Lung (tissue), 12 donors: ENCODE results near the gene TLR6. TPM values are rescaled to one million over a fixed set of nuclear protein-coding genes. Genes with fewer than 3 reads are reported as not detected.

ENCODE experiments used
- ATAC-seq: fragments of 200-7000 bp; cut with Tn5 transposase; one replicate; pipeline ENCODE4 v1.9.1; 2020; ENCODE audit warnings: moderate number of reproducible peaks; ENCODE audit not compliant: insufficient read depth, low FRiP score
- DNase-seq, 3 donors: peaks; one replicate each; pipeline ENCODE4 v3.0.0-alpha.2; 2013 to 2017
- H3K27ac ChIP-seq, 2 donors: one replicate each; pipeline ENCODE4 v1.5.1; 2013; ENCODE audit warnings: mild to moderate bottlenecking in 2 of 2, moderate library complexity in 2 of 2, control low read depth in 1 of 2, inconsistent platforms in 1 of 2, low read depth in 1 of 2, low read length in 1 of 2
- H3K27me3 ChIP-seq, 3 donors: one replicate each; pipeline ENCODE4 v1.5.1; 2013; ENCODE audit warnings: low read length in 2 of 3; ENCODE audit not compliant: control insufficient read depth in 3 of 3, insufficient read depth in 3 of 3
- H3K36me3 ChIP-seq, 4 donors: one replicate each; pipeline ENCODE4 v1.5.1; 2013; ENCODE audit warnings: low read length in 4 of 4, mild to moderate bottlenecking in 1 of 4, moderate library complexity in 1 of 4; ENCODE audit not compliant: control insufficient read depth in 4 of 4, insufficient read depth in 4 of 4
- H3K4me1 ChIP-seq, 5 donors: one replicate each; pipeline ENCODE4 v1.5.1; 2013; ENCODE audit warnings: low read length in 5 of 5, mild to moderate bottlenecking in 2 of 5, moderate library complexity in 1 of 5; ENCODE audit not compliant: control insufficient read depth in 5 of 5, insufficient read depth in 5 of 5
- H3K4me3 ChIP-seq: one replicate; pipeline ENCODE4 v1.5.1; 2013; ENCODE audit warnings: mild to moderate bottlenecking, control low read depth, moderate library complexity
- H3K9ac ChIP-seq, 2 donors: one replicate each; pipeline ENCODE4 v1.5.1; 2013; ENCODE audit warnings: low read length in 2 of 2, control low read depth in 1 of 2; ENCODE audit not compliant: insufficient read depth in 1 of 2
- H3K9me3 ChIP-seq, 4 donors: one replicate each; pipeline ENCODE4 v1.5.1; 2013; ENCODE audit warnings: low read length in 3 of 4, mild to moderate bottlenecking in 1 of 4, moderate library complexity in 1 of 4; ENCODE audit not compliant: control insufficient read depth in 4 of 4, insufficient read depth in 3 of 4
- CTCF ChIP-seq: IDR thresholded peaks from 2 replicates; pipeline ENCODE4 v1.5.1; 2012; ENCODE audit warnings: mild to moderate bottlenecking; ENCODE audit errors: control extremely low read depth, extremely low read depth
- whole genome bisulfite sequencing, 2 donors: extraction: QIAGEN DNeasy Blood & Tissue Kit; methylation state at CpG; one replicate each; pipeline ENCODE4 v1.1.7; 2013; 5-methylcytosine and 5-hydroxymethylcytosine counted together
- polyA plus RNA-seq, 2 donors: library from polyadenylated mRNA; stranded (reverse); fragments of 200-250 nt; gene quantifications; one replicate each; pipeline ENCODE4 v1.2.1, GENCODE V29; 2013
- total RNA-seq, 2 donors: library from RNA; depleted of rRNA in 1 of 2; stranded (reverse); fragments of >200 nt in 1 of 2; gene quantifications; one replicate each; pipeline ENCODE4 v1.2.1, GENCODE V29; 2014 to 2021
- donor health status: control.
- donor health status: control.
- donor health status: Bipolar disorder and iron deficiency.
- donor health status: healthy.
- donor health status: DM: yes; HTN: yes; CAD: no.

TLR6 gene
- total and polyA plus RNA-seq, 4 donors = 0.53 to 6.3 (median 5.0) TPM

- no peaks in the 10 kb centered on the region for H3K27me3 ChIP-seq
- no peak for TF ChIP-seq CTCF
- 85 to 93% methylated on average over 1 of the region's 1 CpG for WGBS, 2 donors
- H3K36me3 ChIP-seq = peaks cover 5 to 33% (median 16%) of the 10 kb centered on the region in 4 donors
- no peak overlapping the region for H3K4me3 ChIP-seq
- H3K9ac ChIP-seq = no peak overlapping the region
- H3K4me1 ChIP-seq = no peaks in the 10 kb centered on the region
- H3K9me3 ChIP-seq = no peaks in the 10 kb centered on the region
- DNase-seq (peak in 1 of 3 donors; percentile 6), ATAC-seq (no peak)
- H3K27ac ChIP-seq = no peak overlapping the region
Observed at GRCh38 chr4:38889143-38889542, 32.5 kb upstream of the TLR6 start.

- DNase-seq = no peak
- no peak for ATAC-seq
- Histone ChIP-seq H3K4me1 (no peaks in the 10 kb centered on the region), H3K9me3 (no peaks in the 10 kb centered on the region), H3K27me3 (no peaks in the 10 kb centered on the region), H3K36me3 (peaks cover 0 to 29% (median 10%) of the 10 kb centered on the region in 4 donors), H3K27ac (no peak overlapping the region), H3K4me3 (no peak overlapping the region), H3K9ac (no peak overlapping the region)
- 97 to 99% methylated on average over 4 of the region's 4 CpGs for WGBS, 2 donors
- no peak for TF ChIP-seq CTCF
Observed at GRCh38 chr4:38884254-38884653, 27.6 kb upstream of the TLR6 start.

GRCh38 chr4:38876636-38877035 lies 20.0 kb upstream of the TLR6 start:
- Histone ChIP-seq H3K4me3 (no peak overlapping the region), H3K36me3 (peaks cover under 1 to 31% (median 21%) of the 10 kb centered on the region in 4 donors), H3K4me1 (peaks cover 0 to 19% (median 5%) of the 10 kb centered on the region in 5 donors), H3K27me3 (no peaks in the 10 kb centered on the region), H3K27ac (no peak overlapping the region), H3K9ac (no peak overlapping the region), H3K9me3 (no peaks in the 10 kb centered on the region)
- 84 to 93% methylated on average over 2 of the region's 2 CpGs for WGBS, 2 donors
- no peak for TF ChIP-seq CTCF
- no peak for ATAC-seq
- no peak for DNase-seq
